ENCODE results near the gene CDC25A. TPM values are rescaled to one million over a fixed set of nuclear protein-coding genes. Genes with fewer than 3 reads are reported as not detected.

Gene CDC25A
- total and polyA plus RNA-seq, 9 of the 15 experiments (the other 6 are each of a cell fraction or from before 2014, with no cell fraction given): 3.4 to 61.3 (median 51.8) TPM

GRCh38 chr3:48188266-48189201, at the start of gene CDC25A (continued):
- peak in 1 of 2 experiments; percentile 94 for TF ChIP-seq AFF1 (IDR thresholded peaks at IDR 0.05; ENCODE audit: low read depth in 1 of 2, partially characterized antibody in 2 of 2)
- TF ChIP-seq SREBF1 (IDR thresholded peaks at IDR 0.05; ENCODE audit: borderline replicate concordance, low read depth, low read length): no peak
- no peak for TF ChIP-seq ZNF76 (CRISPR knock-in tag; IDR thresholded peaks at IDR 0.05; ENCODE audit: borderline replicate concordance)
- peak; percentile 36; the same call in 1 of the 2 replicates for TF ChIP-seq MYBL2 (IDR thresholded peaks at IDR 0.05; ENCODE audit: low read depth)
- TF ChIP-seq MYBL2 (CRISPR knock-in tag; IDR thresholded peaks at IDR 0.05; ENCODE audit: borderline replicate concordance): no peak
- peak; percentile 76 for TF ChIP-seq SUPT5H (IDR thresholded peaks at IDR 0.05)
- TF ChIP-seq PBX2 (CRISPR knock-in tag; IDR thresholded peaks at IDR 0.05; ENCODE audit: low read depth): 0 out of 2 replicates have a peak, but pooled peaks have one; percentile 24
- peak; percentile 94 for TF ChIP-seq PBX2 (tag; conservative IDR thresholded peaks at IDR 0.05; ENCODE audit: low read depth)
- peak; percentile 97 for TF ChIP-seq E2F1 (CRISPR knock-in tag; IDR thresholded peaks at IDR 0.05)
- TF ChIP-seq POLR2B (IDR thresholded peaks at IDR 0.05; ENCODE audit: low read depth, partially characterized antibody): peak; percentile 38
- peak; percentile 82 for TF ChIP-seq ASH1L (IDR thresholded peaks at IDR 0.05; ENCODE audit: borderline replicate concordance, low read depth, partially characterized antibody)
- no peak for TF ChIP-seq HEY1 (CRISPR knock-in tag; IDR thresholded peaks at IDR 0.05; ENCODE audit: borderline replicate concordance)
- peak; percentile 76 for TF ChIP-seq TBP (optimal IDR thresholded peaks at IDR 0.05; ENCODE audit: low read depth, low read length)
- TF ChIP-seq NKRF (IDR thresholded peaks at IDR 0.05; ENCODE audit: borderline replicate concordance): peak; percentile 96
- TF ChIP-seq KLF13 (tag; IDR thresholded peaks at IDR 0.05; ENCODE audit: borderline replicate concordance, low read depth): peak; percentile 100
- TF ChIP-seq POLR2A (conservative IDR thresholded peaks at IDR 0.05): peak; percentile 86
